H1 (cell line): ENCODE measurements around the gene CST9L. TPM values are rescaled to one million over a fixed set of nuclear protein-coding genes. Genes with fewer than 3 reads are reported as not detected.

Source experiments
- CTCF ChIA-PET: fragments of 300-600 bp; sonication (Branson Sonifier 250); formaldehyde crosslinking; loops from one replicate; lab custom pipeline; 2021; ENCODE audit not compliant: partially characterized antibody; lab: Charles Lee
- POLR2A ChIA-PET: fragments of 300-600 bp; sonication (Branson Sonifier 250); formaldehyde crosslinking; loops from one replicate; lab custom pipeline; 2021; ENCODE audit warnings: inconsistent platforms; ENCODE audit not compliant: partially characterized antibody; lab: Charles Lee
- DNase-seq, 2 experiments: peaks; one replicate each; pipeline versions ENCODE4 v3.0.0 to v3.0.0-alpha.2; 2010 to 2022; ENCODE audit warnings: low spot score in 2 of 2, low read depth in 1 of 2, mixed read lengths in 1 of 2
- FAIRE-seq: peaks from 2 replicates; lab custom pipeline; 2011; peaks lifted over from hg19 to GRCh38; lab: Jason Lieb, UNC
- H2AFZ ChIP-seq: 2 replicates; pipeline ENCODE4 v1.8.1; 2012; ENCODE audit warnings: low read length, inconsistent platforms
- H2AK5ac ChIP-seq: 2 replicates; pipeline ENCODE4 v1.6.1; 2013; ENCODE audit warnings: low read depth, low read length
- H2BK120ac ChIP-seq: replicated peaks from 2 replicates; pipeline ENCODE3; 2013; ENCODE audit warnings: low read depth, low read length, inconsistent platforms
- H2BK12ac ChIP-seq: 2 replicates; pipeline ENCODE4 v1.6.1; 2013; ENCODE audit warnings: low read depth, low read length
- H2BK15ac ChIP-seq: 2 replicates; pipeline ENCODE4 v1.6.1; 2013; ENCODE audit warnings: low read length
- H2BK20ac ChIP-seq: 2 replicates; pipeline ENCODE4 v1.6.1; 2013; ENCODE audit warnings: low read length
- H2BK5ac ChIP-seq: 2 replicates; pipeline ENCODE4 v1.6.1; 2013; ENCODE audit warnings: low read depth, low read length
- H3K14ac ChIP-seq: 2 replicates; pipeline ENCODE4 v1.6.1; 2013; ENCODE audit warnings: inconsistent platforms; ENCODE audit not compliant: insufficient read length
- H3K18ac ChIP-seq: 2 replicates; pipeline ENCODE4 v1.6.1; 2013; ENCODE audit warnings: low read length; ENCODE audit errors: extremely low read depth
- H3K23ac ChIP-seq: 2 replicates; pipeline ENCODE4 v1.6.1; 2013; ENCODE audit warnings: inconsistent platforms; ENCODE audit not compliant: insufficient read length
- H3K23me2 ChIP-seq: 2 replicates; pipeline ENCODE4 v1.6.1; 2013; ENCODE audit warnings: low read depth, low read length
- H3K27ac ChIP-seq: 2 replicates; pipeline ENCODE4 v1.6.1; 2011; ENCODE audit warnings: low read depth, low read length, inconsistent platforms
- H3K27me3 ChIP-seq, 4 experiments: replicated peaks in 1 of 4; 1 replicate in 1 of 4; 2 replicates in 3 of 4; pipeline versions ENCODE4 v1.6.1 to v1.8.1; 2011 to 2013; ENCODE audit warnings: low read length in 3 of 4, mild to moderate bottlenecking in 3 of 4, inconsistent platforms in 2 of 4, mixed read lengths in 2 of 4, moderate library complexity in 1 of 4; ENCODE audit not compliant: control insufficient read depth in 3 of 4, insufficient read depth in 3 of 4; ENCODE audit errors: extremely low read depth in 1 of 4
- H3K36me3 ChIP-seq, 4 experiments: 2 replicates each; pipeline versions ENCODE4 v1.6.1 to v1.8.1; 2011 to 2013; ENCODE audit warnings: mild to moderate bottlenecking in 4 of 4, low read length in 3 of 4, moderate library complexity in 2 of 4, control low read depth in 1 of 4, inconsistent platforms in 1 of 4; ENCODE audit not compliant: insufficient read depth in 4 of 4, control insufficient read depth in 2 of 4
- H3K4ac ChIP-seq: replicated peaks from 2 replicates; pipeline ENCODE3; 2013; ENCODE audit warnings: low read length, low read depth, mixed read lengths, inconsistent platforms; ENCODE audit not compliant: insufficient read length
- H3K4me1 ChIP-seq, 4 experiments: replicated peaks in 1 of 4; 1 replicate in 1 of 4; 2 replicates in 3 of 4; pipeline versions ENCODE4 v1.6.1 to v1.8.1; 2011 to 2013; ENCODE audit warnings: low read length in 3 of 4, inconsistent platforms in 2 of 4, mixed read lengths in 1 of 4; ENCODE audit not compliant: insufficient read depth in 4 of 4, control insufficient read depth in 3 of 4
- H3K4me2 ChIP-seq, 2 experiments: 2 replicates each; pipeline versions ENCODE4 v1.6.1 to v1.8.1; 2011 to 2013; ENCODE audit warnings: low read depth in 2 of 2, low read length in 2 of 2, control low read depth in 1 of 2, inconsistent platforms in 1 of 2, mild to moderate bottlenecking in 1 of 2; ENCODE audit not compliant: insufficient read depth in 1 of 2
- H3K4me3 ChIP-seq, 4 experiments: fragments of 200-600, 300-600 bp in 1 of 4; sonication (generic), shearing (Covaris generic), sonication (Bioruptor Twin) in 1 of 4; 2 replicates each; pipeline versions ENCODE4 v1.5.1 to v1.8.1; 2011 to 2016; ENCODE audit warnings: low read length in 4 of 4, low read depth in 3 of 4, control low read depth in 2 of 4, inconsistent platforms in 2 of 4, mild to moderate bottlenecking in 2 of 4, mixed read lengths in 1 of 4, moderate library complexity in 1 of 4; ENCODE audit not compliant: insufficient read depth in 2 of 4; ENCODE audit errors: extremely low read depth in 1 of 4
- H3K56ac ChIP-seq: replicated peaks from 2 replicates; pipeline ENCODE3; 2013; ENCODE audit warnings: low read depth, mild to moderate bottlenecking, mixed read lengths, low read length, inconsistent platforms; ENCODE audit not compliant: insufficient read length
- H3K79me1 ChIP-seq: 2 replicates; pipeline ENCODE4 v1.6.1; 2013; ENCODE audit warnings: low read depth, low read length, control low read depth
- H3K79me2 ChIP-seq, 2 experiments: 2 replicates each; pipeline versions ENCODE4 v1.6.1 to v1.8.1; 2012 to 2013; ENCODE audit warnings: low read length in 2 of 2, mild to moderate bottlenecking in 2 of 2, inconsistent platforms in 1 of 2; ENCODE audit not compliant: insufficient read depth in 2 of 2, control insufficient read depth in 1 of 2
- H3K9ac ChIP-seq, 4 experiments: replicated peaks in 1 of 4; 1 replicate in 1 of 4; 2 replicates in 3 of 4; pipeline versions ENCODE4 v1.6.1 to v1.8.1; 2011 to 2013; ENCODE audit warnings: low read depth in 3 of 4, low read length in 3 of 4, control low read depth in 2 of 4, mild to moderate bottlenecking in 2 of 4, moderate library complexity in 2 of 4, inconsistent platforms in 1 of 4; ENCODE audit errors: extremely low read depth in 1 of 4
- H3K9me3 ChIP-seq, 2 experiments: 2 replicates each; pipeline versions ENCODE4 v1.6.1 to v1.8.1; 2012 to 2013; ENCODE audit warnings: mild to moderate bottlenecking in 2 of 2, moderate library complexity in 2 of 2, control low read depth in 1 of 2, inconsistent platforms in 1 of 2, low read depth in 1 of 2, low read length in 1 of 2, mixed read lengths in 1 of 2; ENCODE audit not compliant: insufficient read depth in 2 of 2
- H4K20me1 ChIP-seq, 2 experiments: replicated peaks in 1 of 2; 2 replicates each; pipeline versions ENCODE3 to v1.8.1; 2011 to 2013; ENCODE audit warnings: inconsistent platforms in 2 of 2, low read length in 2 of 2, mild to moderate bottlenecking in 1 of 2; ENCODE audit not compliant: insufficient read depth in 2 of 2, control insufficient read depth in 1 of 2
- H4K5ac ChIP-seq: 2 replicates; pipeline ENCODE4 v1.6.1; 2013; ENCODE audit warnings: low read length, low read depth, mixed read lengths, inconsistent platforms; ENCODE audit not compliant: insufficient read length
- H4K8ac ChIP-seq: 2 replicates; pipeline ENCODE4 v1.8.0; 2013; ENCODE audit warnings: mild to moderate bottlenecking, moderate library complexity, low read length, inconsistent platforms; ENCODE audit not compliant: insufficient read depth; ENCODE audit errors: extremely low read depth
- H4K91ac ChIP-seq: replicated peaks from 2 replicates; pipeline ENCODE3; 2013; ENCODE audit warnings: low read length, mixed read lengths, inconsistent platforms; ENCODE audit not compliant: insufficient read length
- CBX5 ChIP-seq: fragments of 300-800, 300-1000 bp; sonication (generic); IDR thresholded peaks from 2 replicates; pipeline ENCODE4 v1.7.1; 2016; ENCODE audit warnings: antibody characterized with exemption, low read length, low read depth
- E2F6 ChIP-seq: IDR thresholded peaks from 2 replicates; pipeline ENCODE4 v1.6.1; 2012; ENCODE audit warnings: inconsistent platforms
- EGR1 ChIP-seq: IDR thresholded peaks from 2 replicates; pipeline ENCODE4 v1.6.1; 2011; ENCODE audit warnings: low read depth, low read length, borderline replicate concordance
- EZH2 ChIP-seq: fragments of 200-600 bp; sonication (generic); IDR thresholded peaks from 2 replicates; pipeline ENCODE4 v1.7.1; 2012; ENCODE audit warnings: low read depth, mild to moderate bottlenecking, moderate library complexity, low read length, inconsistent platforms; ENCODE audit not compliant: severe bottlenecking
- GABPA ChIP-seq: IDR thresholded peaks from 2 replicates; pipeline ENCODE4 v1.6.1; 2011; ENCODE audit warnings: mild to moderate bottlenecking, low read length, moderate library complexity, borderline replicate concordance; ENCODE audit not compliant: insufficient read depth
- JUND ChIP-seq: IDR thresholded peaks from 2 replicates; pipeline ENCODE4 v1.6.1; 2011; ENCODE audit warnings: mild to moderate bottlenecking, improper control_type of control experiment, low read length
- MAFK ChIP-seq: IDR thresholded peaks from 2 replicates; pipeline ENCODE4 v1.6.1; 2012; ENCODE audit warnings: low read depth, mild to moderate bottlenecking, improper control_type of control experiment, low read length
- NRF1 ChIP-seq: IDR thresholded peaks from 2 replicates; pipeline ENCODE4 v1.6.1; 2011; ENCODE audit warnings: mild to moderate bottlenecking, low read depth, low read length, improper control_type of control experiment
- POLR2A ChIP-seq, 2 experiments: IDR thresholded peaks; 1 replicate in 1 of 2; 2 replicates in 1 of 2; pipeline ENCODE4 v1.6.1; 2011; ENCODE audit warnings: low read depth in 2 of 2, low read length in 2 of 2, mild to moderate bottlenecking in 2 of 2; ENCODE audit errors: control extremely low read depth in 1 of 2
- POU5F1 ChIP-seq: IDR thresholded peaks from 2 replicates; pipeline ENCODE4 v1.6.1; 2011; ENCODE audit warnings: low read depth, mild to moderate bottlenecking, low read length, moderate library complexity
- RXRA ChIP-seq: IDR thresholded peaks from 2 replicates; pipeline ENCODE4 v1.6.1; 2011; ENCODE audit warnings: low read depth, mild to moderate bottlenecking, low read length, moderate library complexity; ENCODE audit not compliant: insufficient read depth
- SUZ12 ChIP-seq: fragments of 200-600 bp; sonication (generic); IDR thresholded peaks from 2 replicates; pipeline ENCODE4 v1.6.1; 2012; ENCODE audit warnings: mild to moderate bottlenecking, inconsistent platforms, low read length, moderate library complexity, mixed read lengths
- TAF1 ChIP-seq: IDR thresholded peaks from 2 replicates; pipeline ENCODE4 v1.6.1; 2011; ENCODE audit warnings: mild to moderate bottlenecking, low read depth, low read length
- YY1 ChIP-seq: IDR thresholded peaks from 2 replicates; pipeline ENCODE4 v1.6.1; 2011; ENCODE audit warnings: low read depth, mild to moderate bottlenecking, low read length
- WGBS, 2 experiments: shearing (Covaris generic) in 1 of 2; methylation state at CpG; one replicate each; pipeline versions ENCODE4 v1.1.6 to v1.1.7; 2013 to 2015; ENCODE audit warnings: low lambda C conversion rate in 2 of 2, mixed read lengths in 2 of 2, inconsistent platforms in 1 of 2, low coverage in 1 of 2, missing lambda C conversion rate in 1 of 2; ENCODE audit not compliant: insufficient replicate concordance in 2 of 2, insufficient coverage in 1 of 2, insufficient read length in 1 of 2; ENCODE audit errors: extremely low coverage in 1 of 2, missing lambda C conversion rate in 1 of 2; 5-methylcytosine and 5-hydroxymethylcytosine counted together
- polyA plus RNA-seq, 7 experiments: library from polyadenylated mRNA; depleted of rRNA in 3 of 7; stranded (reverse) in 5 of 7; unstranded in 2 of 7; fragments of >200 nt in 5 of 7; fragments of 200-250 nt in 2 of 7; gene quantifications; 1 replicate in 5 of 7; 2 replicates in 1 of 7; 4 replicates in 1 of 7; pipeline versions ENCODE4 v1.2.1 to v1.2.3, GENCODE V29; 2011 to 2013; ENCODE audit warnings: missing spikeins in 2 of 7, mixed read lengths in 2 of 7
- total RNA-seq: library from RNA; stranded (reverse); fragmentation: NEBNext Ultra II Directional; extraction: Animal tissue kit (Norgen Biotek cat#: 25700); gene quantifications from 2 replicates; pipeline ENCODE4 v1.2.1, GENCODE V29; 2021

Gene CST9L
- total and polyA plus RNA-seq, 2 of the 8 experiments (the other 6 are each of a cell fraction or from before 2014, with no cell fraction given), result not detected

GRCh38 chr20:23585449-23585807 lies 17.1 kb upstream of the CST9L start:
- H4K20me1 ChIP-seq, result no peaks in the 10 kb centered on the region
- no peak overlapping the region for H3K56ac ChIP-seq
- peak overlapping the region; percentile 80; the same call in 1 of the 2 replicates for H2BK12ac ChIP-seq
- H3K23me2 ChIP-seq, result no peaks in the 10 kb centered on the region
- CTCF ChIA-PET, result interaction anchor here (0.7 to 6.3 kb wide), 10 partner anchors 10 to 142 kb away, joined by 3 to 99 read pairs (median 4); partner anchors contain the start of gene CST11
- H3K27ac ChIP-seq, result no peak overlapping the region
- H2BK20ac ChIP-seq, result peak overlapping the region; percentile 66; the same call in 1 of the 2 replicates
- H2BK120ac ChIP-seq, result no peak overlapping the region
- H3K4me2 ChIP-seq, result no peak overlapping the region
- TF ChIP-seq SUZ12 (no peak), E2F6 (no peak), EZH2 (no peak), POU5F1 (no peak), NRF1 (no peak), POLR2A (IDR thresholded peaks at IDR 0.05; ENCODE audit: control extremely low read depth in 1 of 2, low read depth in 2 of 2, low read length in 2 of 2) (no peak), MAFK (no peak), RXRA (no peak), EGR1 (no peak), CBX5 (no peak), YY1 (no peak), GABPA (no peak), TAF1 (no peak), JUND (no peak)
- DNase-seq (peak in 1 of 2 experiments; percentile 34), FAIRE-seq (no peak)
- no peak overlapping the region for H3K9ac ChIP-seq
- peaks cover 0 to 9% of the 10 kb centered on the region in 2 experiments; a peak in 1 of 4 replicates for H3K9me3 ChIP-seq
- H2BK15ac ChIP-seq, result 0 out of 2 replicates have a peak overlapping the region, but pooled peaks have one; percentile 75
- peaks cover 0 to 2% (median 0%) of the 10 kb centered on the region in 4 experiments; a peak in 1 of 7 replicates for H3K4me1 ChIP-seq
- H3K79me1 ChIP-seq, result no peaks in the 10 kb centered on the region
- no peak overlapping the region for H4K91ac ChIP-seq
- no peak overlapping the region for H3K4ac ChIP-seq
- H3K14ac ChIP-seq, result no peak overlapping the region
- H3K36me3 ChIP-seq, result no peaks in the 10 kb centered on the region
- no peaks in the 10 kb centered on the region for H3K79me2 ChIP-seq
- H2AFZ ChIP-seq, result no peak overlapping the region
- H4K8ac ChIP-seq, result no peak overlapping the region
- no peak overlapping the region for H3K4me3 ChIP-seq
- no peak overlapping the region for H2BK5ac ChIP-seq
- H4K5ac ChIP-seq, result no peak overlapping the region
- H3K27me3 ChIP-seq, result no peaks in the 10 kb centered on the region; a peak in 1 of 7 replicates
- POLR2A ChIA-PET, result interaction anchor here (0.9 to 1.2 kb wide), 4 partner anchors 18 to 235 kb away, joined by 3 to 4 read pairs (median 4); partner anchors contain the start of gene NXT1
- H3K18ac ChIP-seq, result no peak overlapping the region
- H3K23ac ChIP-seq, result no peak overlapping the region
- WGBS, 2 experiments, result 86% methylated on average over 5 of the region's 5 CpGs; no CpG with 5 or more reads in 1 of the 2 experiments
- no peak overlapping the region; the same call in 1 of the 2 replicates for H2AK5ac ChIP-seq
